Uterus (tissue), 4 donors: ENCODE measurements around the gene NXN. TPM values are rescaled to one million over a fixed set of nuclear protein-coding genes. Genes with fewer than 3 reads are reported as not detected.

Source experiments
- DNase-seq, 2 donors: peaks; one replicate each; pipeline ENCODE4 v3.0.0-alpha.2; 2019 to 2020
- H3K27ac ChIP-seq, 2 donors: fragments of 200-600 bp; sonication (generic); 1 replicate in 1 of 2; 2 replicates in 1 of 2; pipeline ENCODE4 v1.5.1; 2016 to 2018
- H3K27me3 ChIP-seq, 2 donors: fragments of 200-600 bp; sonication (generic); one replicate each; pipeline ENCODE4 v1.5.1; 2018 to 2019; ENCODE audit warnings: control low read depth in 1 of 2
- H3K36me3 ChIP-seq, 2 donors: fragments of 200-600 bp; sonication (generic); one replicate each; pipeline ENCODE4 v1.5.1; 2019; ENCODE audit warnings: control low read depth in 1 of 2
- H3K4me1 ChIP-seq, 2 donors: fragments of 200-600 bp; sonication (generic); one replicate each; pipeline ENCODE4 v1.5.1; 2018 to 2019; ENCODE audit warnings: control low read depth in 1 of 2
- H3K4me3 ChIP-seq, 2 donors: fragments of 200-600 bp; sonication (generic); 1 replicate in 1 of 2; 2 replicates in 1 of 2; pipeline ENCODE4 v1.5.1; 2018 to 2019; ENCODE audit warnings: mild to moderate bottlenecking in 1 of 2
- H3K9me3 ChIP-seq, 2 donors: fragments of 200-600 bp; sonication (generic); one replicate each; pipeline ENCODE4 v1.5.1; 2019; ENCODE audit warnings: control low read depth in 1 of 2
- CTCF ChIP-seq, 4 experiments: fragments of 200-600 bp in 2 of 4; fragments of 450-650 bp in 2 of 4; sonication (generic) in 2 of 4; IDR thresholded peaks; one replicate each; pipeline ENCODE4 v1.5.1; 2016 to 2019; ENCODE audit warnings: antibody characterized with exemption in 4 of 4, mild to moderate bottlenecking in 2 of 4, moderate library complexity in 1 of 4
- POLR2A ChIP-seq, 2 donors: fragments of 450-650 bp; IDR thresholded peaks; one replicate each; pipeline ENCODE4 v1.6.1; 2016; ENCODE audit warnings: antibody characterized with exemption in 2 of 2, mild to moderate bottlenecking in 1 of 2, moderate library complexity in 1 of 2
- intact Hi-C: fragments of 100-400 bp; cut with DNase I; formaldehyde crosslinking; loops from one replicate; pipeline ENCODE4 v1.15.1; 2023; ENCODE audit warnings: low total_unique reads
- total RNA-seq, 4 donors: library from RNA; depleted of rRNA in 3 of 4; stranded (reverse); fragments of >200 nt in 3 of 4; gene quantifications; one replicate each; pipeline versions ENCODE4 v1.1.0 to v1.2.4, GENCODE V29; 2014 to 2023
- donor health status: DM: yes; HTN: yes; CAD: no.

NXN gene
- total RNA-seq, 4 donors from 2014 or later: 6.5 to 99.0 (median 49.9) TPM

- TF ChIP-seq CTCF (IDR thresholded peaks at IDR 0.05) (no peak), POLR2A (IDR thresholded peaks at IDR 0.05) (no peak)
- H3K9me3 ChIP-seq: no peaks in the 10 kb centered on the region
- no peak overlapping the region for H3K27ac ChIP-seq
- H3K36me3 ChIP-seq: no peaks in the 10 kb centered on the region
- DNase-seq: no peak
- H3K27me3 ChIP-seq: no peaks in the 10 kb centered on the region
- H3K4me3 ChIP-seq: no peak overlapping the region
- no peaks in the 10 kb centered on the region for H3K4me1 ChIP-seq
- intact Hi-C loops: no loop called here
These were observed 14.1 kb downstream of the NXN start for GRCh38 chr17:965311-965989.

DNA sequence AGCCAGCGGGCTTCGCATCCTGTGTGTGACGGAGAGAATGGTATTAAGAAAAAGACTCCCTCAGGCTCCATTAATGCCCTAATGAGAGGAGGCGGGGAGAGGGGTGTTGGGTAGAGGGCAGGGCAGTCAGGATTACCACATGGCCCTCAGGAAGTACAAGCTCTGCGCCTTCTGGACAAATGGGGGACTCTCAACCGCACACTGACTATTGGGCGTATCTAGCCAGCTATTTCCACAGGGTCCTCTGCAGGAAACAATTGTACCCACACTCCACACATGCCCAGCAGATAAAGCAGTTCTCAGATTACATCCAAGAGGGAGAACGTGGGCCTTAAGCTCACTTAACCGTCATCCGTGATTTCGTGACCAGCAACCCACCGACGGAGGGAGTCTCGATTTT, 14.7 kb downstream of the NXN start:
- TF ChIP-seq CTCF (IDR thresholded peaks at IDR 0.05): no peak
- no peak for TF ChIP-seq POLR2A (IDR thresholded peaks at IDR 0.05)
- no peak for DNase-seq
- Histone ChIP-seq H3K27me3 (no peaks in the 10 kb centered on the region), H3K9me3 (no peaks in the 10 kb centered on the region), H3K4me3 (no peak overlapping the region), H3K4me1 (no peaks in the 10 kb centered on the region), H3K36me3 (no peaks in the 10 kb centered on the region), H3K27ac (no peak overlapping the region)
- intact Hi-C loops: no loop called here

GRCh38 chr17:962670-963069, 16.9 kb downstream of the NXN start:
- Histone ChIP-seq H3K27ac (no peak overlapping the region), H3K27me3 (no peaks in the 10 kb centered on the region)
- no peak for DNase-seq

DNA sequence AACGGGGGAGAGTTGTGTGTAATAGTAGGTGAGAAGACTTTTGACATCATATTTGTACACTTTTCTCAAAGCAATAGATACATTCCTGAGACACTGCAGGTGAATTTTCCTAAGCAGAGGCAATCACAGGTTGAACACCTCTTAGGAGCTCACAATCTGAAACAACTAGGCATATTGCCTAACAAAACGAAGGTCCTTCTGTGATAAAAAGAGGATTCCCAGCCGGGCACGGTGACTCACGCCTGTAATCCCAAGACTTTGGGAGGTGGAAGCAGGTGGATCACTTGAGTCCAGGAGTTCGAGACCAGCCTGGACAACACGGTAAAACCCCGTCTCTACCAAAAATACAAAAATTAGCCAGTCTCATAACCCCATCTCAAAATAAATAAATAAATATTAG, 17.4 kb downstream of the NXN start:
- Histone ChIP-seq H3K36me3 (no peaks in the 10 kb centered on the region), H3K9me3 (no peaks in the 10 kb centered on the region), H3K4me3 (no peak overlapping the region), H3K4me1 (no peaks in the 10 kb centered on the region), H3K27ac (no peak overlapping the region), H3K27me3 (no peaks in the 10 kb centered on the region)
- TF ChIP-seq POLR2A (IDR thresholded peaks at IDR 0.05) (no peak), CTCF (IDR thresholded peaks at IDR 0.05) (no peak)
- intact Hi-C loops: no loop called here
- DNase-seq: no peak

More at GRCh38 chr17:962670-963069, 16.9 kb downstream of the NXN start:
- intact Hi-C loops: no loop called here
- H3K4me3 ChIP-seq: no peak overlapping the region
- no peaks in the 10 kb centered on the region for H3K9me3 ChIP-seq
- no peak for TF ChIP-seq POLR2A (IDR thresholded peaks at IDR 0.05)
- TF ChIP-seq CTCF (IDR thresholded peaks at IDR 0.05): no peak
- no peaks in the 10 kb centered on the region for H3K36me3 ChIP-seq
- no peaks in the 10 kb centered on the region for H3K4me1 ChIP-seq

- H3K4me3 ChIP-seq: no peak overlapping the region
- no peak for DNase-seq
- no peak for TF ChIP-seq CTCF (IDR thresholded peaks at IDR 0.05)
- no peak for TF ChIP-seq POLR2A (IDR thresholded peaks at IDR 0.05)
- H3K27ac ChIP-seq: peak overlapping the region; percentile 63 to 77
- H3K9me3 ChIP-seq: no peaks in the 10 kb centered on the region
- intact Hi-C loops: no loop called here
- H3K36me3 ChIP-seq: no peaks in the 10 kb centered on the region
- no peaks in the 10 kb centered on the region for H3K27me3 ChIP-seq
- peaks cover 0 to 8% of the 10 kb centered on the region in 2 donors for H3K4me1 ChIP-seq
These were observed 20.7 kb downstream of the NXN start for GRCh38 chr17:958712-959451.
